Hematopoietic multipotent progenitor cell treated with erythropoietin and hydrocortisone succinate and interleukin-3 and kit ligand, for 6 days (in vitro differentiated cells): ENCODE results near the gene GIMD1.
"Not testable (repeated sequence)": the region's sequence is repeated elsewhere in the genome, so short reads cannot be mapped to it uniquely, and the experiment has no call there.

ENCODE experiments used
- DNase-seq: peaks from one replicate; pipeline ENCODE4 v3.0.0-alpha.2; 2015

The GIMD1 gene

GRCh38 chr4:106368678-106369077 lies at the start of gene GIMD1:
Gene GIMD1, minus strand, starts transcription at chr4:106368778. Its CDS starts 1,343 bp downstream, at chr4:106367435.
- DNase-seq, result no peak

- DNase-seq, result no peak
These were observed 45.8 kb upstream of the GIMD1 start for GRCh38 chr4:106414366-106414765.

GRCh38 chr4:106409901-106410889 lies 41.6 kb upstream of the GIMD1 start:
- DNase-seq, result no peak

GRCh38 chr4:106408004-106408403 lies 39.4 kb upstream of the GIMD1 start:
- DNase-seq, result not testable (repeated sequence)

GRCh38 chr4:106401157-106401556 lies 32.6 kb upstream of the GIMD1 start:
- DNase-seq, result no peak

GRCh38 chr4:106398898-106399297 lies 30.3 kb upstream of the GIMD1 start:
- not testable (repeated sequence) for DNase-seq

GRCh38 chr4:106395582-106395981 lies 27.0 kb upstream of the GIMD1 start:
- no peak for DNase-seq

- no peak for DNase-seq
These were observed 17.3 kb upstream of the GIMD1 start for GRCh38 chr4:106385853-106386393.

- DNase-seq, result no peak
These were observed 16.3 kb upstream of the GIMD1 start for GRCh38 chr4:106384878-106385277.

GRCh38 chr4:106380179-106380578 lies 11.6 kb upstream of the GIMD1 start:
- no peak for DNase-seq

- no peak for DNase-seq
These were observed 4.4 kb upstream of the GIMD1 start for GRCh38 chr4:106373026-106373425.

GRCh38 chr4:106371161-106371560 lies 2.6 kb upstream of the GIMD1 start:
- DNase-seq, result no peak

GRCh38 chr4:106370214-106370613 lies 1.6 kb upstream of the GIMD1 start:
- no peak for DNase-seq

GRCh38 chr4:106369456-106370060 lies 980 bp upstream of the GIMD1 start:
- peak; percentile 86 for DNase-seq

GRCh38 chr4:106367072-106367471 lies 1.5 kb downstream of the GIMD1 start:
- no peak for DNase-seq

GRCh38 chr4:106366026-106366425 lies 2.6 kb downstream of the GIMD1 start:
- no peak for DNase-seq

GRCh38 chr4:106365613-106366012 lies 3.0 kb downstream of the GIMD1 start:
- no peak for DNase-seq

- DNase-seq, result no peak
These were observed 4.3 kb downstream of the GIMD1 start for GRCh38 chr4:106364282-106364681.

- no peak for DNase-seq
These were observed 6.3 kb downstream of the GIMD1 start for GRCh38 chr4:106362086-106362825.

- DNase-seq, result peak; percentile 24
These were observed 9.7 kb downstream of the GIMD1 start for GRCh38 chr4:106358899-106359298.

GRCh38 chr4:106355193-106355592 lies 13.4 kb downstream of the GIMD1 start:
- no peak for DNase-seq

- DNase-seq, result no peak
These were observed 14.8 kb downstream of the GIMD1 start for GRCh38 chr4:106353786-106354185.

- DNase-seq, result no peak
These were observed 17.6 kb downstream of the GIMD1 start for GRCh38 chr4:106351016-106351415.
